Measurements from ENCODE around the gene PPP2R5C.

The PPP2R5C gene

DNA sequence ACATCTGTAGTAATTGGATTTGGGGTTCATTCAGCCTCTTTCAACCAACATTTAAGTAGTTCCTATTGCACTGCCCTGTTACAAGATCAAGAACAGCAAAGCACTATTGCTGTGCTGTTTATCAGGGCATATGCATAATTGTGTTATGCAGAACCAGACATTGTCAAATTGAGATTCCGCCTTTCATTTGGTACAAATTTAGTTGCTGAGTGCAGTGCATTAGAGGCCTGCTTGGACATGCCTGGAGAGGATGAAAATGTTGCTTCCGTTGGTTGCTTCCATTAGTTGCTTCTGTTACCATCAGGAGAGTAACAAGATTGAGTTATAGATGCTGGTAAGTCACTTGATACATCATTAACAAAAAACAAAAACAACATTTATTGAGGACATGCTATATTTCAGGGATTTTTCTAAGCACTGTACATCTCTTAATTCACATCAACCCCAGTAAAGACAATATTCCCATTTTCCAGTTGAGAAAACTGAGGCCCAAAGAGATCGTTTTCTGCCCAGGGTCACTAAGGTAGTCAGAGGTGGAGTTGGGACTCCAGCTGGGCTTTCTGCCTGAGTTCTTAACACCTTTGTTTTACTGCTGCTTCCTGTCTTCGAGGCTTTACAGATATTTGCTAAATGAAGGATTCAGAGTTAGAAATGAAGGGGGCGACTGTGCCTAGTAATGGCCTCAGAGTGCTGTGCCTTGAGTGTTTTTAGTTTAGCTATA is 79.3 kb downstream of the PPP2R5C start:
- in situ Hi-C loops (cut with MboI; ENCODE audit: low pct_unique_long_range_greater_than_20kb, low sequenced_read_pairs, unreplicated experiment), result no loop called here
- TF ChIP-seq, protein P1, sequence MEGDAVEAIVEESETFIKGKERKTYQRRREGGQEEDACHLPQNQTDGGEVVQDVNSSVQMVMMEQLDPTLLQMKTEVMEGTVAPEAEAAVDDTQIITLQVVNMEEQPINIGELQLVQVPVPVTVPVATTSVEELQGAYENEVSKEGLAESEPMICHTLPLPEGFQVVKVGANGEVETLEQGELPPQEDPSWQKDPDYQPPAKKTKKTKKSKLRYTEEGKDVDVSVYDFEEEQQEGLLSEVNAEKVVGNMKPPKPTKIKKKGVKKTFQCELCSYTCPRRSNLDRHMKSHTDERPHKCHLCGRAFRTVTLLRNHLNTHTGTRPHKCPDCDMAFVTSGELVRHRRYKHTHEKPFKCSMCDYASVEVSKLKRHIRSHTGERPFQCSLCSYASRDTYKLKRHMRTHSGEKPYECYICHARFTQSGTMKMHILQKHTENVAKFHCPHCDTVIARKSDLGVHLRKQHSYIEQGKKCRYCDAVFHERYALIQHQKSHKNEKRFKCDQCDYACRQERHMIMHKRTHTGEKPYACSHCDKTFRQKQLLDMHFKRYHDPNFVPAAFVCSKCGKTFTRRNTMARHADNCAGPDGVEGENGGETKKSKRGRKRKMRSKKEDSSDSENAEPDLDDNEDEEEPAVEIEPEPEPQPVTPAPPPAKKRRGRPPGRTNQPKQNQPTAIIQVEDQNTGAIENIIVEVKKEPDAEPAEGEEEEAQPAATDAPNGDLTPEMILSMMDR (IDR thresholded peaks at IDR 0.05; ENCODE audit: extremely low read depth, insufficient read depth, missing control alignments), result no peak

DNA sequence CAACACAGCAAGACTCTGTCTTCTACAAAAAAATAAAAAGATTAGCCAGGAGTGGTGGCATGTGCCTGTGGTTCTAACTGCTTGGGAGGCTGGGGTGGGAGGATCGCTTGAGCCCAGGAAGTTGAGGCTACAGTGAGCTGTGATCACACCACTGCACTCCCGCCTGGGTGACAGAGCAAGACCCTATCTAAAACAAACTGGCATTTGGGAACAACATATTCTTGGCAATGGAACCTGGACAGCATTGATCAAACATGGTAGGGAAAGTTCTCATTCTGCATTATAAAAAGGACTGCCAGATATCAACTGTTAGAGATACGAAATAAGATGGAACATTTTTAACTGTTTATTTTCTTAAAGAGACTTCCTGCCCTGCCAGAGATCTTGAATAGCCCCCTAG is 81.5 kb downstream of the PPP2R5C start:
- DNase-seq (ENCODE audit: low spot score), result no peak
- TF ChIP-seq, protein P1 (IDR thresholded peaks at IDR 0.05; ENCODE audit: extremely low read depth, insufficient read depth, missing control alignments), result no peak
- in situ Hi-C loops (cut with MboI; ENCODE audit: low pct_unique_long_range_greater_than_20kb, low sequenced_read_pairs, unreplicated experiment), result no loop called here

More for the DNA sequence above, 79.3 kb downstream of the PPP2R5C start:
- no peak for DNase-seq (ENCODE audit: low spot score)

DNA sequence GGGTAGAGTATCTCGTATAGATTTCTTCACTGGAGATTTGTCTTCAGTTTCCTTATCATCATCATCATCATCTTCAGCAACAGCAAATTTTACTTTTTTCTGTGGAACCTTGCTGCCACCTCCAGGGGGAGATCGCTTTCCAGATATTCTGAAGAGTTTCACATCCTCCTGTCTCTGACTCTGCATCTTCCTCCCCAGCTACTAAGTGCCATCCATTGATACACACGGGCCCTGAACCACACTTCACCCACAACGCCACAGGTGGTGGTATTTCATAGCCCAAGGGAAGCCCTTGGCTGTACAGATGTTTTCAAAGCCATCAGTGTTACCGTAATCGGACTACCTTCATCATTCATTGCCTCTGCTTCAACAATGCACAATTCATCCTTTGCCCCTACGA is 82.2 kb downstream of the PPP2R5C start:
- in situ Hi-C loops (cut with MboI; ENCODE audit: low pct_unique_long_range_greater_than_20kb, low sequenced_read_pairs, unreplicated experiment), result no loop called here
- TF ChIP-seq, protein P1 (IDR thresholded peaks at IDR 0.05; ENCODE audit: extremely low read depth, insufficient read depth, missing control alignments), result peak; percentile 63
- DNase-seq (ENCODE audit: low spot score), result peak; percentile 55

DNA sequence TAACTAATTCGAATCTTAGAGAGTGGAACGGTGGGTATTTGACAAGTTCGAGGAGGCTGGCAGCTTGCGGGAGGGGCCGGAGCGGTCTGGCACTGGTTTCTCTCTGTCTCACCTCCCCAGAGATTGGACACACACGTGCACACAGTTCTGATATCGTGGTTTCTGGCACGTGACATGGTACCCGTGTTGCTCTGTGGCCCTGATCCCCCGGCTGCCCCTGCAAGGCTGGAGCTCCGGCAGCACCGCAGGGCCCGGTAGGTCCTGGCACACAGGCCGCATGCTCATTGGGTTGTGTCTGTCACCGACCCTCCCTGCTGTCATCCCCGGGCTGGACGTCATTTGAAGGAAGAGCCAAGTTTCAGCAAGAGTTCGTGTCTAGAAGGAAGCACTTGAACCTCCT is 82.7 kb downstream of the PPP2R5C start:
- in situ Hi-C loops (cut with MboI; ENCODE audit: low pct_unique_long_range_greater_than_20kb, low sequenced_read_pairs, unreplicated experiment), result no loop called here
- TF ChIP-seq, protein P1 (IDR thresholded peaks at IDR 0.05; ENCODE audit: extremely low read depth, insufficient read depth, missing control alignments), result no peak
- DNase-seq (ENCODE audit: low spot score), result no peak

DNA sequence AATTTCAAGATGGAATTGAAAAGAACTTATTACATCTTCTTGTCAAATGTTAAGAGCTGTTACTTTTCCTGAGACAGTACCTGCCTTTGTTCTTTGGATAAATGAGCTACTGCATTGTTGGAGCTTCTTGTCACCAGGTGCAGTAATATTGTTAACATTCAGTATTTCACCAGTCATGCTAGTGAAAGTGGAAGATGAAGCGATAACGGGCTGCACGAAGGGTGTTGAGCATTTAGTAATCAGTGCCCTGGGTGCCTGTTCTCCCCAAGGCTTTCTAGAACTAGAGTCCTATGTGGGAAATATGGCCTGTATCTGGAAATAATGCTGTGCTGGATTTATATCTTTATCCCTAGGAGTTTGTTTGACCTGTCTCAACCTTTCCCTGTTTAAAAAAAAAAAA is 83.2 kb downstream of the PPP2R5C start:
- TF ChIP-seq, protein P1 (IDR thresholded peaks at IDR 0.05; ENCODE audit: extremely low read depth, insufficient read depth, missing control alignments), result no peak
- no peak for DNase-seq (ENCODE audit: low spot score)
- in situ Hi-C loops (cut with MboI; ENCODE audit: low pct_unique_long_range_greater_than_20kb, low sequenced_read_pairs, unreplicated experiment), result no loop called here

DNA sequence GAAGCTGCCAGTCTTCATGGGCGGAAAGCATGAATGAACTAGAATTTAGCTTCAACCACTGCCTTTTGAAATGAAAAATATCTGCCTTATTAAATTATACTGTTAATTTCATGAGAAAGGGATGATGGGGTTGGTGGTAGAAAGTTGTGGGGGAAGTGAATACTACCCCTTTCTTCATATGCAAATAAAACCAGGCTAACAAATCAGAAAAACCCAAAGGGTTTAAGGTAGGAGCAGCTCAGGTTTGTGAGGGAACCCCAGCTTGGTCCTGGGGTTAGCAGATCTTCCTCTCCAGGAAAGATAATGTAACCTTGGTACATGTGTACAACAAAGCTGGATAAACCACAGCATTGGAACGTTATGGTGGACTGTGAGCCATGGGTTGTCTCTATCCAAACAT is 84.0 kb downstream of the PPP2R5C start:
- in situ Hi-C loops (cut with MboI; ENCODE audit: low pct_unique_long_range_greater_than_20kb, low sequenced_read_pairs, unreplicated experiment), result no loop called here
- DNase-seq (ENCODE audit: low spot score), result no peak
- TF ChIP-seq, protein P1 (IDR thresholded peaks at IDR 0.05; ENCODE audit: extremely low read depth, insufficient read depth, missing control alignments), result no peak
